GM21737 (cell line): ENCODE data around the gene IGFBP1.
"Not testable (repeated sequence)": the region's sequence is repeated elsewhere in the genome, so short reads cannot be mapped to it uniquely, and the experiment has no call there.

Experiments used
- ATAC-seq: cut with Tn5 transposase; IDR thresholded peaks from one replicate; pipeline ENCODE4 v1.9.1; 2021; ENCODE audit warnings: mild to moderate bottlenecking, moderate library complexity; ENCODE audit not compliant: unreplicated experiment

The IGFBP1 gene

GRCh38 chr7:45930967-45931366 lies 42.7 kb downstream of the IGFBP1 start:
- no peak for ATAC-seq

GRCh38 chr7:45937301-45937700 lies 49.0 kb downstream of the IGFBP1 start:
- ATAC-seq = no peak

- no peak for ATAC-seq
These were observed 49.6 kb downstream of the IGFBP1 start for GRCh38 chr7:45937862-45938261.

GRCh38 chr7:45938626-45939302 lies 50.5 kb downstream of the IGFBP1 start:
- ATAC-seq = no peak

- no peak for ATAC-seq
These were observed 51.3 kb downstream of the IGFBP1 start for GRCh38 chr7:45939574-45939973.

GRCh38 chr7:45940237-45940781 lies 52.0 kb downstream of the IGFBP1 start:
- ATAC-seq = not testable (repeated sequence)

GRCh38 chr7:45940939-45941338 lies 52.7 kb downstream of the IGFBP1 start:
- no peak for ATAC-seq
